H1 (cell line): ENCODE measurements around the gene MKRN2OS.

ENCODE experiments used
- CTCF ChIP-seq, 3 experiments: IDR thresholded peaks; 1 replicate in 2 of 3; 2 replicates in 1 of 3; pipeline versions ENCODE4 v1.5.1 to v1.6.1; 2011; ENCODE audit warnings: low read length in 3 of 3, mild to moderate bottlenecking in 3 of 3, inconsistent platforms in 2 of 3, low read depth in 1 of 3, moderate library complexity in 1 of 3; ENCODE audit not compliant: insufficient read depth in 1 of 3; ENCODE audit errors: control extremely low read depth in 1 of 3
- EP300 ChIP-seq, 2 experiments: IDR thresholded peaks; 1 replicate in 1 of 2; 2 replicates in 1 of 2; pipeline ENCODE4 v1.6.1; 2011 to 2012; ENCODE audit warnings: low read depth in 2 of 2, low read length in 2 of 2, mild to moderate bottlenecking in 2 of 2, borderline replicate concordance in 1 of 2, inconsistent platforms in 1 of 2, moderate library complexity in 1 of 2
- EZH2 ChIP-seq: fragments of 200-600 bp; sonication (generic); IDR thresholded peaks from 2 replicates; pipeline ENCODE4 v1.7.1; 2012; ENCODE audit warnings: low read depth, mild to moderate bottlenecking, moderate library complexity, low read length, inconsistent platforms; ENCODE audit not compliant: severe bottlenecking
- HDAC6 ChIP-seq: IDR thresholded peaks from one replicate; pipeline ENCODE4 v1.7.1; 2012; ENCODE audit warnings: low read depth, mild to moderate bottlenecking, inconsistent platforms, low read length, moderate library complexity
- JUN ChIP-seq: IDR thresholded peaks from 2 replicates; pipeline ENCODE4 v1.6.1; 2011; ENCODE audit warnings: low read depth, mild to moderate bottlenecking, improper control_type of control experiment, low read length
- KDM4A ChIP-seq: IDR thresholded peaks from one replicate; pipeline ENCODE4 v1.7.1; 2012; ENCODE audit warnings: low read depth, mild to moderate bottlenecking, moderate library complexity, low read length, inconsistent platforms; ENCODE audit not compliant: severe bottlenecking
- MAX ChIP-seq: IDR thresholded peaks from 2 replicates; pipeline ENCODE4 v1.6.1; 2012; ENCODE audit warnings: inconsistent platforms
- POLR2A ChIP-seq, 2 experiments: IDR thresholded peaks; 1 replicate in 1 of 2; 2 replicates in 1 of 2; pipeline ENCODE4 v1.6.1; 2011; ENCODE audit warnings: low read depth in 2 of 2, low read length in 2 of 2, mild to moderate bottlenecking in 2 of 2; ENCODE audit errors: control extremely low read depth in 1 of 2
- POLR2AphosphoS5 ChIP-seq: IDR thresholded peaks from 2 replicates; pipeline ENCODE4 v1.6.1; 2011; ENCODE audit warnings: low read depth, low read length
- RFX5 ChIP-seq: IDR thresholded peaks from 2 replicates; pipeline ENCODE4 v1.6.1; 2011; ENCODE audit warnings: low read depth, low read length, improper control_type of control experiment, borderline replicate concordance
- TCF12 ChIP-seq: IDR thresholded peaks from 2 replicates; pipeline ENCODE4 v1.6.1; 2011; ENCODE audit warnings: low read depth, mild to moderate bottlenecking, low read length
- TEAD4 ChIP-seq: IDR thresholded peaks from 2 replicates; pipeline ENCODE4 v1.6.1; 2012; ENCODE audit warnings: low read depth, low read length, inconsistent platforms, mixed read lengths
- USF2 ChIP-seq: IDR thresholded peaks from 2 replicates; pipeline ENCODE4 v1.6.1; 2011; ENCODE audit warnings: low read length, improper control_type of control experiment

- no peak for TF ChIP-seq TCF12
- no peak for TF ChIP-seq POLR2A (IDR thresholded peaks at IDR 0.05; ENCODE audit: control extremely low read depth in 1 of 2, low read depth in 2 of 2, low read length in 2 of 2)
- no peak for TF ChIP-seq EP300 (IDR thresholded peaks at IDR 0.05; ENCODE audit: borderline replicate concordance in 1 of 2, low read depth in 2 of 2, low read length in 2 of 2)
- no peak for TF ChIP-seq TEAD4
- TF ChIP-seq EZH2, result no peak
- TF ChIP-seq CTCF (IDR thresholded peaks at IDR 0.05; ENCODE audit: control extremely low read depth in 1 of 3, insufficient read depth in 1 of 3, low read depth in 1 of 3, low read length in 3 of 3), result no peak
- no peak for TF ChIP-seq MAX
- no peak for TF ChIP-seq POLR2AphosphoS5
- TF ChIP-seq JUN, result no peak
- no peak for TF ChIP-seq RFX5
- no peak for TF ChIP-seq KDM4A
- no peak for TF ChIP-seq HDAC6
- TF ChIP-seq USF2, result no peak
These were observed 28.4 kb downstream of the MKRN2OS start for GRCh38 chr3:12516873-12517272.
